AG04450 (cell line): ENCODE data around the gene TMED10. TPM values are rescaled to one million over a fixed set of nuclear protein-coding genes. Genes with fewer than 3 reads are reported as not detected.

ENCODE experiments used
- CTCF ChIA-PET: fragments of 300-600, 350-600 bp; formaldehyde crosslinking; extraction: SDS; loops from one replicate; lab custom pipeline; 2022; ENCODE audit warnings: antibody characterized with exemption, inconsistent platforms; lab: Charles Lee
- POLR2A ChIA-PET: fragments of 350-600 bp; formaldehyde crosslinking; extraction: SDS; loops from one replicate; lab custom pipeline; 2021; ENCODE audit warnings: antibody characterized with exemption, inconsistent platforms; lab: Yijun Ruan, JAX
- DNase-seq: peaks from one replicate; pipeline ENCODE4 v3.0.0-alpha.2; 2011; ENCODE audit warnings: low read depth, low spot score
- H3K27ac ChIP-seq: one replicate; pipeline ENCODE4 v1.5.1; 2012; ENCODE audit warnings: low read depth, low read length, control low read depth
- H3K27me3 ChIP-seq: one replicate; pipeline ENCODE4 v1.6.0; 2012; ENCODE audit warnings: low read length; ENCODE audit not compliant: control insufficient read depth, insufficient read depth
- H3K4me3 ChIP-seq: 2 replicates; pipeline ENCODE4 v1.5.1; 2011; ENCODE audit warnings: mild to moderate bottlenecking, low read depth, low read length, control low read depth
- H3K9me3 ChIP-seq: 2 replicates; pipeline ENCODE4 v1.5.1; 2012; ENCODE audit warnings: low read length; ENCODE audit not compliant: control insufficient read depth, insufficient read depth
- polyA plus RNA-seq: library from polyadenylated mRNA; depleted of rRNA; stranded (reverse); fragments of >200 nt; gene quantifications from 2 replicates; pipeline ENCODE4 v1.2.3, GENCODE V29; 2011
- TF ChIP-seq, protein P1 (sequence below): IDR thresholded peaks from 2 replicates; pipeline ENCODE4 v1.5.1; 2011; ENCODE audit warnings: low read depth, low read length, control low read depth, inconsistent platforms

The TMED10 gene
- polyA plus RNA-seq, 1 experiment, result 414 TPM

DNA sequence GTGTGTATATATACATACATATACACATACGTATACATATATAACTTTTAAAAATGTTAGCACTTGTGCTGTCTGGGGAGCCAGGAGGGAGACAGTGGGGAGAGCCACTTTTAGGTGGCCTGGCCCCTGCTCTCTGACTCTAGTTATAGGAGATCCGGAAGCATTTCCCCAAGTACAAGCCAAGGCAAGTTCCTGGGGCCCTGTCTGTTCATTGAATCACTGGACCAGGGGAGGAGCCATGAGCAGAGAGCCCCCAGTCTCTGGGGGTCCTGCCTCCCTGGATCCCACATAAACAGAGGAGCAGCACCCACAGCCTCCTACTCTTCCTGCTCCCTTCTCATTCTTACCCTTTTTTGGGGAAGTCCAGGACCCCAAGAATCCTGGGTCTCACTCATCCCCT, 45.4 kb upstream of the TMED10 start:
- Histone ChIP-seq H3K27me3 (no peaks in the 10 kb centered on the region), H3K4me3 (no peak overlapping the region), H3K27ac (peak overlapping the region; percentile 31), H3K9me3 (no peaks in the 10 kb centered on the region)
- ChIA-PET POLR2A (interaction anchor here (1.0 kb wide), 1 partner anchor 37 kb away, joined by 5 read pairs; no protein-coding TSS in a partner anchor), CTCF (no interaction called here)
- TF ChIP-seq, protein P1, sequence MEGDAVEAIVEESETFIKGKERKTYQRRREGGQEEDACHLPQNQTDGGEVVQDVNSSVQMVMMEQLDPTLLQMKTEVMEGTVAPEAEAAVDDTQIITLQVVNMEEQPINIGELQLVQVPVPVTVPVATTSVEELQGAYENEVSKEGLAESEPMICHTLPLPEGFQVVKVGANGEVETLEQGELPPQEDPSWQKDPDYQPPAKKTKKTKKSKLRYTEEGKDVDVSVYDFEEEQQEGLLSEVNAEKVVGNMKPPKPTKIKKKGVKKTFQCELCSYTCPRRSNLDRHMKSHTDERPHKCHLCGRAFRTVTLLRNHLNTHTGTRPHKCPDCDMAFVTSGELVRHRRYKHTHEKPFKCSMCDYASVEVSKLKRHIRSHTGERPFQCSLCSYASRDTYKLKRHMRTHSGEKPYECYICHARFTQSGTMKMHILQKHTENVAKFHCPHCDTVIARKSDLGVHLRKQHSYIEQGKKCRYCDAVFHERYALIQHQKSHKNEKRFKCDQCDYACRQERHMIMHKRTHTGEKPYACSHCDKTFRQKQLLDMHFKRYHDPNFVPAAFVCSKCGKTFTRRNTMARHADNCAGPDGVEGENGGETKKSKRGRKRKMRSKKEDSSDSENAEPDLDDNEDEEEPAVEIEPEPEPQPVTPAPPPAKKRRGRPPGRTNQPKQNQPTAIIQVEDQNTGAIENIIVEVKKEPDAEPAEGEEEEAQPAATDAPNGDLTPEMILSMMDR, result no peak
- DNase-seq, result no peak

DNA sequence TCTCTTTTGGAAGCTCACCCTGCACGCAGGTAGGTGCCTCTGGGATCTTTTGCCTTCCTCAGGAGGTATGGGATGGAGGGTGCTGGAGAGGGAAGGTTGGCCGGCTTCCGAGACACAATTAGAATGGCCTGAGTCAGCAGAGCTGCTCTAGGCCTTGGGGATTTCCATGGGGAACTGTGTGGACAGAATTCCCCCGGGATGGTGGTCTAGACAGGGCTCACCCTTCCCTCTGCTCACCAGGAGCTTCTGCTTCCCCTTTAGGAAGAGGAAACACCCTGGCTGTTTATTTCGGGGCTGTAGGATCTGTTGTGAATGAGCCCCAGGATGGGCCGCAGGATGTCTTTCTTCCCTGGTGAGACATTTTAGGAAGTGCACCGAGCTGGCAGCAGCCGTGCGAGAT, 43.7 kb upstream of the TMED10 start:
- peak overlapping the region; percentile 21 for H3K27ac ChIP-seq
- H3K4me3 ChIP-seq, result no peak overlapping the region
- no peak for DNase-seq
- CTCF ChIA-PET, result no interaction called here
- TF ChIP-seq, protein P1, result no peak
- POLR2A ChIA-PET, result interaction anchor here (0.6 kb wide), 1 partner anchor 13 kb away, joined by 3 read pairs; no protein-coding TSS in a partner anchor
- no peaks in the 10 kb centered on the region for H3K27me3 ChIP-seq
- H3K9me3 ChIP-seq, result no peaks in the 10 kb centered on the region

DNA sequence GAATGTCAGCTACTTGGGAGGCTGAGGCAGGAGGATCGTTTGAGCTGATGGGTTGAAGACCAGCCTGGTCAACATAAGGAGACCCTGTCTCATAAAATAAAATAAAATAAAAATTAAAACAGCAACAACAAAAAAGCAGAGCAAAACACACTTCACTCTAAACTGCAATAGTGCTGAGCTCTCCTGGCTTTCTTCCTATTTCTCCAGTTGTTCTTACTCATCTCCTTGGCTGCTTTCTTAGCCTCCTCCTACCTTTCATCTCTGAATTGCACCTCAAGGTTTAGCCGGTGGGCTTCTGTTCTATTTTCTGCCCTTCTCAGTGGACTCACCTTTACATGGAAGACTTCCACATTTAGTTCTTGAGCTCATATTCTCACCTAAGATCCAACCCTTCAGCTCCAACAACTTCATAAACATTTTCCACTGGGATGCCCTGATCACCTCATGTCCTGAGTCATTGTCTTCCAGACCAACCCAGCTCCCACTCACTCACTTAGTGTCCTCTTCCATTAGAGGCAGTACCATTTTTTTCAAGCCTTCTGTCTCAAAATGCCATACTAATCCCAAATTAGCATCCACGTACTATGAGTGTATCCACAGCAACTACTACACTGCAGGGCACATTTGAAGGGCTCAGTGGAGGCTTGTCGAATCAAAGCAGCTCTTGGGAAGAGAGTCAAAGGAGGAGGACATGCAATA, 41.2 kb upstream of the TMED10 start:
- H3K27ac ChIP-seq, result no peak overlapping the region
- POLR2A ChIA-PET, result no interaction called here
- H3K9me3 ChIP-seq, result no peaks in the 10 kb centered on the region
- no peak for DNase-seq
- H3K4me3 ChIP-seq, result no peak overlapping the region
- H3K27me3 ChIP-seq, result no peaks in the 10 kb centered on the region
- TF ChIP-seq, protein P1, result no peak
- CTCF ChIA-PET, result interaction anchor here (0.6 to 0.7 kb wide), 2 partner anchors 24 to 273 kb away, joined by 3 to 4 read pairs; no protein-coding TSS in a partner anchor

DNA sequence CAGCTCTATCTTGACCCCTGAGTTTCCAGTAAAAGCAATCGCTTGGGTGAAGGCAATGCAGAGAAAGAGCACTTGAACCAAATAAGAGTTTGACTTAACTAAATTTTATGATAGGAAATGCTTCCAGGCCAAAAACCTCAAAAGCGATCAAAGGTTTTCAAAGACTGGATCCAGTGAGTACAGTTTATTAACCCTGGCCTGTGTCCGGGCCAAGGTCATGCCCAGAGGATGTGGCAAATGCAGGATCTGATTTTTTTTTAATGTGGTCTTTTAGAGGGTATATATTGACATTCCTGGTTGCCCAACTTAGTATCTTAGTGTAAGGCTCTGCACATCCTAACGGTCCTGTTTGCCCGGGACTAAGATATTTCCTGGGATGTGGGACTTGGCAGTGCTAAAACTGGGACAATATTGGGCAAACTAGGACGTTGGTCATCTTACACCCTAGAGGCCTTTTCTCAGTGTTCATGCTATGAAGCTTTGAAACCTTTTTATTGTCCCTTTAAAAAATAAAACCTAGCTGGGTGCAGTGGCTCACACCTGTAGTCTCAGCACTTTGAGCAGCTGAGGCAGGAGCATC, 40.1 kb upstream of the TMED10 start:
- ChIA-PET POLR2A (no interaction called here), CTCF (interaction anchor here (0.6 kb wide), 1 partner anchor 23 kb away, joined by 6 read pairs; no protein-coding TSS in a partner anchor)
- TF ChIP-seq, protein P1, result no peak
- no peaks in the 10 kb centered on the region for H3K27me3 ChIP-seq
- H3K9me3 ChIP-seq, result no peaks in the 10 kb centered on the region
- no peak overlapping the region for H3K4me3 ChIP-seq
- DNase-seq, result no peak
- no peak overlapping the region for H3K27ac ChIP-seq

DNA sequence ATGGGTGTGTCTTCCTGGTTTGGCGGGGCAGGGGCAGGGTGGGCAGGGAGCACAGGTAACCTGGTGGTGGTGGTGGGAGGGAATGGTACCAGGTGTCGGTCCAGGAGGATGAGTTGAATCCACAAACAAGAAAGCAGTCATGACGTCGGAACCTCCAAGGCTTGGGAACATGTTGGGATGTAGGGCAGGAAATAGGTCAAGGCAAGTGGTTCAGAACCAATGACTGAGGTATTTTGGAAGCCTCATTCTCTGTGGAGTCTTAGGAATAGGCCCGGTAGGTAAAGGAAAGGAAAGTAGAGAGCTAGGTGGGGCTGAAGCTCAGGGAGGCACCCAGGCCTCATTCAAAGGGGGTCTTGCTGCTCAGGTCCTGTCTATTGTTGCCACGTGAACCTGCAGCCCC, 39.1 kb upstream of the TMED10 start:
- Histone ChIP-seq H3K4me3 (no peak overlapping the region), H3K27ac (no peak overlapping the region), H3K27me3 (no peaks in the 10 kb centered on the region), H3K9me3 (no peaks in the 10 kb centered on the region)
- TF ChIP-seq, protein P1, result no peak
- CTCF ChIA-PET, result no interaction called here
- POLR2A ChIA-PET, result no interaction called here
- DNase-seq, result no peak
